HG03521 (cell line): ENCODE data around the gene MS4A8.
"Not testable (repeated sequence)": the region's sequence is repeated elsewhere in the genome, so short reads cannot be mapped to it uniquely, and the experiment has no call there.

Experiments used
- ATAC-seq: cut with Tn5 transposase; IDR thresholded peaks from one replicate; pipeline ENCODE4 v1.9.1; 2021; ENCODE audit warnings: mild to moderate bottlenecking, moderate library complexity; ENCODE audit not compliant: unreplicated experiment

MS4A8 gene

GRCh38 chr11:60699284-60699691, at the start of gene MS4A8:
MS4A8 (plus strand) TSS chr11:60699612; CDS start chr11:60700861, 1,249 bp downstream.
- ATAC-seq, result no peak

GRCh38 chr11:60657888-60658287, 41.5 kb upstream of the MS4A8 start:
- ATAC-seq, result no peak

- ATAC-seq, result no peak
Observed at GRCh38 chr11:60658409-60658808, 41.0 kb upstream of the MS4A8 start.

GRCh38 chr11:60672255-60672654, 27.2 kb upstream of the MS4A8 start:
- no peak for ATAC-seq

GRCh38 chr11:60678231-60678630, 21.2 kb upstream of the MS4A8 start:
- not testable (repeated sequence) for ATAC-seq

GRCh38 chr11:60679879-60680278, 19.5 kb upstream of the MS4A8 start:
- ATAC-seq, result no peak

GRCh38 chr11:60680455-60681119, 18.8 kb upstream of the MS4A8 start:
- ATAC-seq, result no peak

- not testable (repeated sequence) for ATAC-seq
Observed at GRCh38 chr11:60684541-60684848, 14.9 kb upstream of the MS4A8 start.

GRCh38 chr11:60691661-60692060, 7.8 kb upstream of the MS4A8 start:
- no peak for ATAC-seq

- ATAC-seq, result no peak
Observed at GRCh38 chr11:60699936-60700335, 524 bp downstream of the MS4A8 start.

- ATAC-seq, result no peak
Observed at GRCh38 chr11:60700689-60701468, 1.5 kb downstream of the MS4A8 start.

GRCh38 chr11:60701469-60701818, 2.0 kb downstream of the MS4A8 start:
- no peak for ATAC-seq

- ATAC-seq, result no peak
Observed at GRCh38 chr11:60703374-60703773, 4.0 kb downstream of the MS4A8 start.

GRCh38 chr11:60705895-60706294, 6.5 kb downstream of the MS4A8 start:
- ATAC-seq, result no peak

GRCh38 chr11:60706931-60707330, 7.5 kb downstream of the MS4A8 start:
- no peak for ATAC-seq

- ATAC-seq, result no peak
Observed at GRCh38 chr11:60710482-60710881, 11.1 kb downstream of the MS4A8 start.

- no peak for ATAC-seq
Observed at GRCh38 chr11:60711276-60711675, 11.9 kb downstream of the MS4A8 start.

- not testable (repeated sequence) for ATAC-seq
Observed at GRCh38 chr11:60713423-60713822, 14.0 kb downstream of the MS4A8 start.

- ATAC-seq, result no peak
Observed at GRCh38 chr11:60717956-60718355, 18.5 kb downstream of the MS4A8 start.

GRCh38 chr11:60718524-60719316, 19.3 kb downstream of the MS4A8 start:
- no peak for ATAC-seq

- no peak for ATAC-seq
Observed at GRCh38 chr11:60719391-60719790, 20.0 kb downstream of the MS4A8 start.

GRCh38 chr11:60720460-60720859, 21.0 kb downstream of the MS4A8 start:
- no peak for ATAC-seq
